Peyer's patch (tissue), 4 donors: ENCODE data around the gene CDC42BPG.

Experiments
- POLR2A ChIP-seq, 2 donors: fragments of 450-650 bp; IDR thresholded peaks; one replicate each; pipeline ENCODE4 v1.5.1; 2017; ENCODE audit warnings: antibody characterized with exemption in 2 of 2, mild to moderate bottlenecking in 2 of 2, moderate library complexity in 2 of 2
- TF ChIP-seq, protein P1 (sequence below), 6 experiments: fragments of 450-650 bp in 4 of 6; fragments of 200-600 bp in 2 of 6; sonication (generic) in 1 of 6; IDR thresholded peaks; one replicate each; pipeline ENCODE4 v1.5.1; 2017 to 2019; ENCODE audit warnings: antibody characterized with exemption in 6 of 6, mild to moderate bottlenecking in 3 of 6, moderate library complexity in 1 of 6

DNA sequence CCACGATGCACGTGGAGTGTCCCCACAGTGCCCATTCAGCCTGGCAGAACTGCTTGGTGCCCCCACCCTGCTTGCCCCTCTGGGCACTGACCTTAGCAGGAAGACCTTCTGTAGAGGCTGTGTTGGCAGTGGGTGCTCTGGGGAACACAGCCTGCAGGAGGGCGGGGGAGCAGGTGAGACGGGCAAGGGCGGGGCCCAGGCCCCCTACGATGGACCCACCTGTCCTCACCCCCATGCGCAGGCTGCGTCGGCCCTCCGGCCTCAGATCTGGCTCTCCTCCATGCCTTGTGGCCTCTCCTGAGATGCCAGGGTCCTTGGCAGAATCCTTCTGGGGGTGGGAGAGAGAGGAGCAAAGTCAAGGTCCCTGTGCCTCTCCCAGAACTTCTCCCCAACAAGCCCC, 10.9 kb downstream of the CDC42BPG start:
- TF ChIP-seq, protein P1, sequence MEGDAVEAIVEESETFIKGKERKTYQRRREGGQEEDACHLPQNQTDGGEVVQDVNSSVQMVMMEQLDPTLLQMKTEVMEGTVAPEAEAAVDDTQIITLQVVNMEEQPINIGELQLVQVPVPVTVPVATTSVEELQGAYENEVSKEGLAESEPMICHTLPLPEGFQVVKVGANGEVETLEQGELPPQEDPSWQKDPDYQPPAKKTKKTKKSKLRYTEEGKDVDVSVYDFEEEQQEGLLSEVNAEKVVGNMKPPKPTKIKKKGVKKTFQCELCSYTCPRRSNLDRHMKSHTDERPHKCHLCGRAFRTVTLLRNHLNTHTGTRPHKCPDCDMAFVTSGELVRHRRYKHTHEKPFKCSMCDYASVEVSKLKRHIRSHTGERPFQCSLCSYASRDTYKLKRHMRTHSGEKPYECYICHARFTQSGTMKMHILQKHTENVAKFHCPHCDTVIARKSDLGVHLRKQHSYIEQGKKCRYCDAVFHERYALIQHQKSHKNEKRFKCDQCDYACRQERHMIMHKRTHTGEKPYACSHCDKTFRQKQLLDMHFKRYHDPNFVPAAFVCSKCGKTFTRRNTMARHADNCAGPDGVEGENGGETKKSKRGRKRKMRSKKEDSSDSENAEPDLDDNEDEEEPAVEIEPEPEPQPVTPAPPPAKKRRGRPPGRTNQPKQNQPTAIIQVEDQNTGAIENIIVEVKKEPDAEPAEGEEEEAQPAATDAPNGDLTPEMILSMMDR (IDR thresholded peaks at IDR 0.05): no peak
- no peak for TF ChIP-seq POLR2A (IDR thresholded peaks at IDR 0.05)
